Hair follicular keratinocyte (primary cell): ENCODE results near the gene TMEM174. TPM values are rescaled to one million over a fixed set of nuclear protein-coding genes. Genes with fewer than 3 reads are reported as not detected.

Experiments used
- total RNA-seq: library from RNA; depleted of rRNA; stranded (reverse); fragments of >200 nt; gene quantifications from 2 replicates; pipeline ENCODE4 v1.2.3, GENCODE V29; 2015

The TMEM174 gene, protein sequence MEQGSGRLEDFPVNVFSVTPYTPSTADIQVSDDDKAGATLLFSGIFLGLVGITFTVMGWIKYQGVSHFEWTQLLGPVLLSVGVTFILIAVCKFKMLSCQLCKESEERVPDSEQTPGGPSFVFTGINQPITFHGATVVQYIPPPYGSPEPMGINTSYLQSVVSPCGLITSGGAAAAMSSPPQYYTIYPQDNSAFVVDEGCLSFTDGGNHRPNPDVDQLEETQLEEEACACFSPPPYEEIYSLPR
- total RNA-seq: not detected in 2 replicates

GRCh38 chr5:73172951-73173350 lies at the start of gene TMEM174:
TSS of gene TMEM174 (plus strand) at chr5:73173193. CDS start at chr5:73173244, 51 bp downstream.

Other genes with a start within 250 kb of the TMEM174 start
- 4.7 and 8.7 TPM in 2 replicates for gene FCHO2, start 217.2 kb upstream of the TMEM174 start, total RNA-seq
- 1.6 and 4.2 TPM in 2 replicates for gene TMEM171, start 52.6 kb upstream of the TMEM174 start, total RNA-seq